Activated CD4-positive, alpha-beta T cell treated with anti-CD3 and anti-CD28 coated beads, Interleukin-2, amount 50 U/mL, for 24 hours (primary cell): ENCODE measurements around the gene IMPG1.
"Not testable (repeated sequence)": the region's sequence is repeated elsewhere in the genome, so short reads cannot be mapped to it uniquely, and the experiment has no call there.

Experiments used
- DNase-seq, 2 donors: peaks; one replicate each; pipeline ENCODE4 v3.0.0-alpha.2; 2020; ENCODE audit warnings: low read depth in 1 of 2, low spot score in 1 of 2

Gene IMPG1

DNA sequence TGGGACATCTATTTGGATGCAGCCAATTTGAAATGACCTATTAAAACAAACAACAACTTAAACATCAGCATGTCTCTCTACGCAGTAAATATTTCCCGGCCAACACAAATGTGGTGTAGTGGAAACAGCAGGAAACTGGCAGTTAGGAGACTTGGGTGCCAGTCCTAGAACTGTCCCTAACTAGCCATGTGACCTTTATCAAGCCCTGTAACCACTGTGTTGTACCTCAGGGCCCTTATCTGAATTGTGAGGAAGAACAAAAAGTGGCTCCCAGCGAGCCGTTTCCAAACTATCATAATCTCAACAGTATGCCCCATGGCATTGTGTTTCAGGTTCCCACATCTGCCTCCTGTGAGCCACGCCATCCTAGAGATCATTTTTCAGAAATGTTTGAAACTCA lies 124.5 kb downstream of the IMPG1 start:
- no peak for DNase-seq

DNA sequence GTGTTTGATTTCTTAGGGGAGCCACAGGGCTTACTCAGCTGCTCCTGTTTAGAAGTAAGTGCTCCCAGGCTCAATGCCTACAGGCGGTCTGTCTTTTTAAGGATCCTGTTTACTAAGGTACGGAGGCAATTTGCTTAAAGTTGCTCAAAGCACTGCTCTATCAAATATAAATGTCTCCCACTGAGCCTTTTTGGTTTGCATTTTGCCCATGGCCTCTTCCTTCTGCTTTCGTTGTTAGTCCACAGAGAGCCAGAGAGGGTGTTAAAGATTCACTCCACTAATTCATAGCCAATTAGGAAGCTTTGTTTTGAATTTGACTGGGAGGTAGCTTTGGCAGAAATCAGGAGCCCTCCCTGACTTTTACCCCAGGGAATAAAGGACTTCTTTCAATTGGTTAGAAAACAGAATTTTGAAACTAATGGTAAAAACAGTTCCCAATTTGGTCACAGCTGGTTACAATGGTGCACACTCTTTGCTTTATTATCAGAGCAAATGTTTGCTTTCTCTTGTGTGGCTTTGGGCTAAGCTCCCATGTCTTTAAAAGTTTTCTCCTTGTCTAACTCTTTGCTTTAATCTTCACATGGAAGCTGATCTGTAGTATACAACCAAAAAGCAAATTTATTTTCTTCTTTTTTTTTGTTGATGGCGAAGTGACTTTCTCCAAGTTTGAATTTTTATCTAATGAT lies 126.2 kb downstream of the IMPG1 start:
- no peak for DNase-seq

DNA sequence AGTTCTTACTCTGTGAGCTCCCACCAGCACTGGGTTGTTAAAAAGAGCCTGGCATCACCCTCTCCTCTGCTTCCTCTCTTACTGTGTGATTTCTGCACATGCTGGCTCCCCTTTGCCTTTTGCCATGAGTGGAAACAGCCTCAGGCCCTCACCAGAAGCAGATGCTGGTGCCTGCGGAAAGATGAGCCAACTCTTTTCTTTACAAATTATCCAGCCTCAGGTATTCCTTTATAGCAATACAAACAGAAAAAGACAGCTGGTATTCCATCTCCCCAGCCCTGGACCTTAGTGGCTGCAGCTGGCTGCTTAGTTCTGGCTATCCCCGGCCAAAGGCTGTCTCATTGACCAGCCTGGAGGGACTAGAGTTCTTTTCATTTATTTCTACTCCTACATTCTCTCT lies 129.1 kb downstream of the IMPG1 start:
- DNase-seq = no peak

- DNase-seq = no peak
These were observed 131.0 kb downstream of the IMPG1 start for GRCh38 chr6:75941509-75941908.

DNA sequence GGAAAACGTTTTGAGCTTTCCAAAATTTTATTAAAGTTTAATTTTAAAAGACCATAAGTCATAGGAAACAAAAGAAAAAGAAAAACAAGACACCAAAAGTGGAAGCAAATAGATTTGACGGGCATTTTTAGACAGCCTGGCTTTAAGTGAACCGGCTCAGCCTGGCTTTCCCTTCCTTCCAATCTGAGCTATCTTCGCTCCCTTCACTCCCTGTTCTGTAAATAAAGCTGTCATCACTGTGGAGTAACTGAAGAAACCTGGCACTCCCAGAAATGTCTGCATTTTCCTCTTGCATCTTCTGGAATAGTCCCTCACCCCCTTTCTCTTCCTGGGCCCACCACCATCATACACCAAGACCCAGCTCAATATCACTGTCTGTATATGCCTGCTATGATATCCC lies 131.9 kb downstream of the IMPG1 start:
- DNase-seq = no peak

DNA sequence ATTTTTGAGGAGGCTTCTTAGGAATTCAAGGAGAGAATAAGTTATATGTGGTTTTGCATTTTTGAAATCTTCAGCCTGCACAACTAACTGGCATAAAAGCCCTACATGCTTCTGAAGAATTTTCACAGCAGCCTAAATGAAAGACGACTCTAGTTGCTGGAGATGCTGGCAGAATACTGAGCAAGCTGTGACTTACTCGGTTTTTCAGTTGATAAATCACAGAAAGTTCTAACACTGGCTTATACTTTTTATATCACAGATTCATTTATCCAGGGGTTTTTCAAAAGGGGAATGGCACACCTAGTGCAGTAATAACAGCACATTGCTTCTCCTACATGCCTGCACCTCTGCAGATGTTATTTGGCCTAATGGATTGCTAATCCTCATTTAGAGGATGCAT lies 134.6 kb downstream of the IMPG1 start:
- DNase-seq = no peak

DNA sequence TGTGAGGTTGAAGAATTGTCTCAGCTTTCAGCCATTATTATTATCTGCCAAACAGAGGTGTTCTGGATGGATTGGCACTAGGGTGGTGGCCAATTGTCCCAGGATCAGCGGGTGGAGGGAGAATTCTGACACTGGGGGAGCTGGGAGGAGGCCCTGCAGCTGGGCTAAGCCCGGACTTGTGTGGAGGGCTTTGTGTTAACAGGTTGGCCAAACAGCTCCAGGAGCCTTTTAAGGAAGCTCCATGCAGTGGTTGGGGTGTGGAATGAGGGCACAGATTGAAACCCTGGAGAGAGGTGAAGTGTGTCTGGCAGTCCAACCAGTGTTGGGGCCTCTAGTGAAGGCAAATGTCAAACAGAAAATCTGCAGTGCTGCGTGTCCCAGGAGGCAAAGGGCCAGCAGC lies 135.8 kb downstream of the IMPG1 start:
- DNase-seq = no peak

DNA sequence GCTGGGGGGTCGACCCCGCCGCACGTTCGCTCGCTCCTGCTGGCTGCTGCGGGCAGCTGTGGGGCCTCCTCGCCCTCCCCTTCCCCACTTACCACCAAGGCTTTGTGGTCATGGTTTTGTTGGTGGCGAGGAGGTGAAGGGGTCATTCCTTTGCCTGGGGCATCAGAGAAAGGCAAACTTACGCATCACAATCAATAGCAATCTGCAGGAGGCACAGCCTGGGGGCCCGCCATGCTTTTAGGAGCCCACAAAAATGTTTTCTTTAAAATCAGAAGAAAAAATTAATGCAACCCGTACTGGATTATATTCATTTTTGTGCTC lies 137.0 kb downstream of the IMPG1 start:
- DNase-seq = no peak

- DNase-seq = peak in 1 of 2 donors; percentile 31
These were observed 137.6 kb downstream of the IMPG1 start for GRCh38 chr6:75934643-75935472.

DNA sequence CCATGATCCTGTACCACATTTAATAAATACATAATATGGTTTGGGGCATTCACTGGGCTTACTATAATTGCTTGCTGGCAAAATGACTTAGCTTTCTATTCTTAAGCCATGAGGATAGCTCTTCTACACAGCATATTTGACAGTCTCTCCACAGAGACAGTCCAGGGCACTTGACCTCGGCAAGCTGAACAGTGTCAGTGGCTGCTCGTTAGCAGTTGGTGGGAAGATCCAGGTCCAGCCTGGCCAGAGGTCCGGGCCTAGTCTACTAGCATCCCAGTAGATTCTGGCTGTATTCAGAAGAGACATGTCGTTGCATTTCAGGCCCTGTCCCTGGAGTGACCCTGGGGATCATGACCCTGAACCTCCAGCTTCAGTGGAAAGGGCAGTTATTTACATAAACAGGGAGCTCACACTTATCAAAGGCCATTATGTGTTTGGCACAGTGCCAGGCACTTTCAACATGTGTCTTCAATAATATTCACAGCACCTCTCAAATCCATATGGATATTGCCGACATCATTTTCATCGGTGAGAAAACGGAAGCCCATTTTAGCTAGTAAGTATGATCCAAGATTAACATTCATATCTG lies 139.0 kb downstream of the IMPG1 start:
- DNase-seq = no peak

DNA sequence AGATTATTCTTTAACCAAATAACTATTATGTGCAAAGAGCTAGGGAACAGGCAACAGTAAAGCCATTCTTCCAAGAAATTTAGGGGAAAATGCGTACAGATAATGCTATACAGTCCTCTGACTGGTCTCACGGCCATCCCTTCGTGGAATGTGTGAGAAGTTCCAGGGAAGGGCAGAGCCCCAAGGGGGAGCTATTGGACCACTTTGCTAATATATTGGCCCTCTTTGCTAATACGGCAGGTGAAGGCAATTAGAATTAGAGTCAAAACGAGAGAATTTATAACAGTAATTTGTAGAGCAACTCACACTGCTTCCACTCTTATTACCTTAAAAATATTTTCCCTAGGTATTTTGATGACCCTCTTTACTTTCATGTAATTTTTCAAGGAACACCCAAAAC lies 140.4 kb downstream of the IMPG1 start:
- DNase-seq = no peak

GRCh38 chr6:75931011-75931680 lies 141.3 kb downstream of the IMPG1 start:
- no peak for DNase-seq

GRCh38 chr6:75926293-75927168 lies 145.9 kb downstream of the IMPG1 start:
- DNase-seq = no peak

GRCh38 chr6:75922226-75922625 lies 150.2 kb downstream of the IMPG1 start:
- no peak for DNase-seq

GRCh38 chr6:75913040-75913439 lies 159.4 kb downstream of the IMPG1 start:
- no peak for DNase-seq

DNA sequence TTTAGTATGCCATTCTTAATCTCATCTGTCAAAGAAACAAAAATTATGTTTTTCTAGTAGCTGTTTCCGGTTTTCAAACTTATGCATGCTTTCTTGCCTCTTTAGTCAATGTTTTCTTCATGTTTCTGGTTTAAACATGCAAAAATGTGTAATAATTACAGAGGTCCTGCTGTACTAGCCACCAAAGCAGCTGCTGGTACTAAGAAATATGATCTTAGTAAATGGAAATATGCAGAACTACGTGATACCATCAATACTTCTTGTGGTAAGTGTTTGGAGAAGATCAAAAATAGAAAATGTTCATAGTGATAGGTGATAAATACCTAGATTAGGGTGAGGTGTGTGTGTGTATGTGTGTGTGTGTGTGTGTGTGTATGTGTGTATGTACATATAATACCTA lies 165.0 kb downstream of the IMPG1 start:
- no peak for DNase-seq

DNA sequence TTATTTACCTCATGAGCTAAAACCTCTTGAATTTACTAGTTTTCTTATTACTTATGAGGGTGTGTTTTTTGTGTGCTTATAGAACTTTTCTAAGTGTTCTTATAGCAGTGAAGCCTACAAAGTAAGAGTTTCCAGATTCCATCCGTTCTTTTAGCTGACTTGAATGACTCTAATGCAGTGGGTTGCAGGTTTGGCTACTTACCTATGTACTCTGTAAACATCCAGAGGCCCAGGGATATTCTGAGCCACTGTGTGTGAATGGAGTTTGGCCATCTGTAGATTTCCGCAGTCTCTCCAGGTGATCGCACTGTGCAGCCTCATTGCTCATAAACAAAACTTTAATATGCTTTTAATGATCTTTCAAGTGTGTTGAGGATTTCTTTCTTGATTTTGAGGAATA lies 165.6 kb downstream of the IMPG1 start:
- DNase-seq = no peak

GRCh38 chr6:75905129-75905528 lies 167.3 kb downstream of the IMPG1 start:
- DNase-seq = not testable (repeated sequence)

GRCh38 chr6:75900216-75900615 lies 172.2 kb downstream of the IMPG1 start:
- not testable (repeated sequence) for DNase-seq

DNA sequence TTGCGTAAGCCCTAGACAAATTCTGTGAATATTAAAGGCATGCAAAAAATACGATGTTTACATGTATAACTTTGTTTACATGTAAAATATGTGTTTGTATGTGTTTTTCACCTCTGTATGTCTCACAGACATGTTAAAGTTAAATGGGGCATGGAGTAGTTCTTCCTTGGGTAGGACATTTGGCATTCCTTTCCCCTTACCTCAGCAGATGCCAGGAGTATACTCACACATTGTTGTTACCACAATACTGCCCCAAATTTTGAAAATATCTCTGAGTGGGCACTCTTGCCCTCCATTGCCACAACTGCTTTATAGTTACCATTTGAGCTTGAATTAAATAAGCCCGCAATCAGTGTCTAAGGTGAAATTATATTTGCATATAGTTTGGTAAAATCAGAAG lies 175.9 kb downstream of the IMPG1 start:
- no peak for DNase-seq

DNA sequence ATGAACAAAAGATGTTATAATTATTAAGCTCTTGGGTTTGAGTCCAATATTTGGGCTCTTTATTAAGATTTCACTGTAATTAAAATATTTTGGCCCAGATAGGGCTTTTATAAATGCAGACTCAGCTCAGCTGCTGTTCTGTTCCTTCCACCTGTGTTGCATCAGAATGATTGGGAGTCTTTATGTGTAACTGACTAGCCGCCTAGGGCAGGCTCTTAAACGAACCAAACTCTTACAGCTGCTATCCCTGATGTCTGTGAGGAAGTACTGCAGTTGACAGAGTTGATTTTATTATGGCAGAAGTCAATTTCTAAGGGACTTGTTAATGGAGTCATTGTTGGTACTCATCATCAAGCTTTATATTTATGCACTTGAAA lies 178.7 kb downstream of the IMPG1 start:
- DNase-seq = no peak
